Adrenal gland (tissue), 5 donors: ENCODE measurements around the gene ENTREP1.

Experiments
- CTCF ChIP-seq, 6 experiments: fragments of 450-650 bp in 4 of 6; fragments of 200-600 bp in 2 of 6; sonication (generic) in 1 of 6; IDR thresholded peaks; 1 replicate in 5 of 6; 2 replicates in 1 of 6; pipeline versions ENCODE4 v1.5.1 to v1.8.0; 2016 to 2021; ENCODE audit warnings: antibody characterized with exemption in 6 of 6, mild to moderate bottlenecking in 2 of 6, moderate library complexity in 1 of 6
- POLR2A ChIP-seq, 2 donors: fragments of 450-650 bp; IDR thresholded peaks; one replicate each; pipeline ENCODE4 v1.6.1; 2017; ENCODE audit warnings: antibody characterized with exemption in 2 of 2, mild to moderate bottlenecking in 2 of 2, moderate library complexity in 1 of 2
- donor health status: DM: no; HTN: no; CAD: no.

DNA sequence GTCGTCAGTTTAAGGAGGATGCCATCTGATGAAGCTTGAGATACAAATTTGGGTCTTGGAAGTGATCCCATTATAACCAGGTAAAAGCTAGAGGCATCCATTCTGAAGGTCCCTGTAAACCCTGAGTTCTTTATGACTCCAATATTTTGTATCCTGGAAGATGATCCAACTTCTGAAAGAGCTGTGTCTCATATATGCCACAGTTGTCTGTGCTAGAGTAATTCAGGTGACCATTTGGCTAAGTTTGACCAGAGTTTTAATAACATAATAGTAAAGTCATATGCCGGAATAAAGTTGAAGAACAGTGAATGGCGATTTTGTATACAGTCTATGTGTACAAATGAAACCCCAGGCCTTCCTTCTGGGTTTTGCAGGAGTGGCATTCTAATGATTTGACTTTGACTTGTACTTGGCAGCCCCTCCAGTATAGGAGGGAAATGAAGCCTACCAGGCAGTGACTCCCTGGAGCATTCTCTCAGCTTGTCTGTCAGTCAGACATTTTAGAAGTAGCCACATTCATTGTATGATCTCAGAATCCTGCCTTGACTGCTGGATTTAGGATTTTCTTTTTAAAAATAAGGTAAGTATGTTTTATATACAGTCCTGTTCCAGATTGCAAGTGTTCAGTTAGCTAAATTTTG is 39.6 kb downstream of the ENTREP1 start:
- TF ChIP-seq CTCF (IDR thresholded peaks at IDR 0.05) (no peak), POLR2A (IDR thresholded peaks at IDR 0.05) (no peak)
